ENCODE data around the gene ALKBH6. TPM values are rescaled to one million over a fixed set of nuclear protein-coding genes. Genes with fewer than 3 reads are reported as not detected.

Gene ALKBH6
- total RNA-seq, 1 donor from 2014 or later = 17.9 TPM

- H3K9me3 Mint-ChIP-seq (ENCODE audit: low read depth) = no peaks in the 10 kb centered on the region
- H3K4me3 Mint-ChIP-seq (ENCODE audit: unreplicated experiment) = no peak overlapping the region
- no peaks in the 10 kb centered on the region for H3K36me3 Mint-ChIP-seq (ENCODE audit: low read depth)
- peaks cover 11% of the 10 kb centered on the region for H3K4me1 Mint-ChIP-seq (ENCODE audit: low read depth)
- H3K27ac Mint-ChIP-seq (ENCODE audit: unreplicated experiment) = no peak overlapping the region
- TF ChIP-seq CTCF (IDR thresholded peaks at IDR 0.05) = no peak
- DNase-seq (ENCODE audit: low spot score) = no peak
- H3K27me3 Mint-ChIP-seq (ENCODE audit: low read depth) = peaks cover 3% of the 10 kb centered on the region
Measured at GRCh38 chr19:35990771-35991730, 23.0 kb downstream of the ALKBH6 start.

- no peak for DNase-seq (ENCODE audit: low spot score)
- TF ChIP-seq CTCF (IDR thresholded peaks at IDR 0.05) = no peak
- no peaks in the 10 kb centered on the region for H3K9me3 Mint-ChIP-seq (ENCODE audit: low read depth)
- no peak overlapping the region for H3K27ac Mint-ChIP-seq (ENCODE audit: unreplicated experiment)
- H3K4me1 Mint-ChIP-seq (ENCODE audit: low read depth) = peaks cover 7% of the 10 kb centered on the region
- no peaks in the 10 kb centered on the region for H3K36me3 Mint-ChIP-seq (ENCODE audit: low read depth)
- H3K4me3 Mint-ChIP-seq (ENCODE audit: unreplicated experiment) = no peak overlapping the region
- peaks cover 12% of the 10 kb centered on the region for H3K27me3 Mint-ChIP-seq (ENCODE audit: low read depth)
Measured at GRCh38 chr19:35990156-35990555, 23.9 kb downstream of the ALKBH6 start.

GRCh38 chr19:35988824-35989223 lies 25.2 kb downstream of the ALKBH6 start:
- Mint-ChIP-seq H3K4me1 (ENCODE audit: low read depth) (peaks cover 4% of the 10 kb centered on the region), H3K9me3 (ENCODE audit: low read depth) (no peaks in the 10 kb centered on the region), H3K4me3 (ENCODE audit: unreplicated experiment) (no peak overlapping the region), H3K27me3 (ENCODE audit: low read depth) (peaks cover 24% of the 10 kb centered on the region), H3K27ac (ENCODE audit: unreplicated experiment) (no peak overlapping the region), H3K36me3 (ENCODE audit: low read depth) (no peaks in the 10 kb centered on the region)
- no peak for TF ChIP-seq CTCF (IDR thresholded peaks at IDR 0.05)
- DNase-seq (ENCODE audit: low spot score) = no peak

- H3K27me3 Mint-ChIP-seq (ENCODE audit: low read depth) = peaks cover 29% of the 10 kb centered on the region
- no peaks in the 10 kb centered on the region for H3K36me3 Mint-ChIP-seq (ENCODE audit: low read depth)
- peak overlapping the region; percentile 71 for H3K4me3 Mint-ChIP-seq (ENCODE audit: unreplicated experiment)
Measured at GRCh38 chr19:35987571-35987896, 26.5 kb downstream of the ALKBH6 start.

More at GRCh38 chr19:35987571-35987896, 26.5 kb downstream of the ALKBH6 start:
- TF ChIP-seq CTCF (IDR thresholded peaks at IDR 0.05) = peak; percentile 32
- no peak overlapping the region for H3K27ac Mint-ChIP-seq (ENCODE audit: unreplicated experiment)
- H3K4me1 Mint-ChIP-seq (ENCODE audit: low read depth) = peaks cover 4% of the 10 kb centered on the region
- H3K9me3 Mint-ChIP-seq (ENCODE audit: low read depth) = no peaks in the 10 kb centered on the region
- no peak for DNase-seq (ENCODE audit: low spot score)
